Breast epithelium (tissue), 3 donors: ENCODE data around the gene POLDIP3.

ENCODE experiments used
- CTCF ChIP-seq, 3 donors: fragments of 450-650 bp; IDR thresholded peaks; one replicate each; pipeline ENCODE4 v1.5.1; 2016 to 2017; ENCODE audit warnings: antibody characterized with exemption in 3 of 3, mild to moderate bottlenecking in 3 of 3, moderate library complexity in 3 of 3
- POLR2A ChIP-seq: fragments of 450-650 bp; IDR thresholded peaks from one replicate; pipeline ENCODE4 v1.6.1; 2016; ENCODE audit warnings: antibody characterized with exemption, mild to moderate bottlenecking, moderate library complexity
- POLR2AphosphoS5 ChIP-seq, 3 donors: sonication (generic); formaldehyde crosslinking; IDR thresholded peaks; one replicate each; pipeline ENCODE4 v1.6.1; 2017; ENCODE audit warnings: antibody characterized with exemption in 3 of 3

GRCh38 chr22:42654436-42655073 lies 39.9 kb upstream of the POLDIP3 start:
- TF ChIP-seq CTCF (IDR thresholded peaks at IDR 0.05) (no peak), POLR2A (no peak), POLR2AphosphoS5 (IDR thresholded peaks at IDR 0.05) (no peak)
